K562 (cell line): Measurements from ENCODE around the gene GNAI2. TPM values are rescaled to one million over a fixed set of nuclear protein-coding genes. Genes with fewer than 3 reads are reported as not detected.

ENCODE experiments used
- ARHGAP35 ChIP-seq: fragments of 450-650 bp; IDR thresholded peaks from 2 replicates; pipeline ENCODE4 v1.6.1; 2018; ENCODE audit not compliant: partially characterized antibody
- CCNT2 ChIP-seq: IDR thresholded peaks from 2 replicates; pipeline ENCODE4 v1.6.1; 2011; ENCODE audit warnings: borderline replicate concordance, low read depth, mild to moderate bottlenecking, moderate library complexity, mixed read lengths, low read length; ENCODE audit not compliant: insufficient read length; ENCODE audit errors: extremely low read depth
- CHD4 ChIP-seq: fragments of 200-600 bp; sonication (generic); IDR thresholded peaks from 3 replicates; pipeline ENCODE4 v1.6.1; 2012; ENCODE audit warnings: low read depth, mild to moderate bottlenecking, mixed read lengths, low read length, inconsistent platforms; ENCODE audit not compliant: insufficient read depth, insufficient replicate concordance, poor library complexity, severe bottlenecking
- EGR1 ChIP-seq: fragments of 450-650 bp; conservative IDR thresholded peaks from 2 replicates; pipeline ENCODE4 v1.6.1; 2017; ENCODE audit warnings: mild to moderate bottlenecking
- ETV1 ChIP-seq: fragments of 450-650 bp; conservative IDR thresholded peaks from 2 replicates; pipeline ENCODE4 v1.6.1; 2016; ENCODE audit warnings: missing genetic modification characterization, control low read depth, low read depth, missing compliant biosample characterization
- ETV6 ChIP-seq, 3 experiments: fragments of 150-350 bp in 1 of 3; sonication (generic) in 1 of 3; formaldehyde crosslinking in 1 of 3; IDR thresholded peaks; 2 replicates each; pipeline versions ENCODE4 v1.6.1 to v1.8.0; 2014 to 2022; ENCODE audit warnings: borderline replicate concordance in 2 of 3, low read depth in 2 of 3, antibody characterized with exemption in 1 of 3, low read length in 1 of 3, mild to moderate bottlenecking in 1 of 3, missing genetic modification reagents in 1 of 3
- HMG20A ChIP-seq: fragments of 450-650 bp; formaldehyde crosslinking; conservative IDR thresholded peaks from 2 replicates; pipeline ENCODE4 v1.4.0; 2020; ENCODE audit warnings: mild to moderate bottlenecking, mixed read lengths
- JUND ChIP-seq, 2 experiments: IDR thresholded peaks; 2 replicates in 1 of 2; 3 replicates in 1 of 2; pipeline ENCODE4 v1.6.1; 2011; ENCODE audit warnings: borderline replicate concordance in 2 of 2, low read depth in 2 of 2, low read length in 2 of 2, improper control_type of control experiment in 1 of 2, missing biosample characterization in 1 of 2, missing genetic modification characterization in 1 of 2, missing genetic modification reagents in 1 of 2
- RB1 ChIP-seq: fragments of 450-650 bp; IDR thresholded peaks from 2 replicates; pipeline ENCODE4 v1.6.1; 2017; ENCODE audit warnings: low read depth, mild to moderate bottlenecking
- SIRT6 ChIP-seq: IDR thresholded peaks from one replicate; pipeline ENCODE4 v1.6.1; 2012; ENCODE audit warnings: low read depth, mild to moderate bottlenecking, control low read depth, inconsistent platforms, low read length, moderate library complexity
- SMAD4 ChIP-seq: fragments of 250-450 bp; sonication (Bioruptor Pico); conservative IDR thresholded peaks from 2 replicates; pipeline ENCODE4 v1.8.0; 2021; ENCODE audit warnings: inconsistent platforms, mild to moderate bottlenecking, moderate library complexity
- TBL1XR1 ChIP-seq, 2 experiments: IDR thresholded peaks; 2 replicates each; pipeline ENCODE4 v1.6.1; 2012; ENCODE audit warnings: improper control_type of control experiment in 2 of 2, low read length in 2 of 2, mild to moderate bottlenecking in 1 of 2
- TFAM ChIP-seq: fragments of 250-450 bp; sonication (Bioruptor Pico); conservative IDR thresholded peaks from 2 replicates; pipeline ENCODE4 v1.5.0; 2021; ENCODE audit warnings: mild to moderate bottlenecking, moderate library complexity
- ZBTB2 ChIP-seq: fragments of 450-650 bp; IDR thresholded peaks from 2 replicates; pipeline ENCODE4 v1.6.1; 2016; ENCODE audit warnings: antibody characterized with exemption
- ZNF165 ChIP-seq: fragments of 250-450 bp; sonication (Bioruptor Pico); IDR thresholded peaks from 2 replicates; pipeline ENCODE4 v1.4.0; 2020; ENCODE audit warnings: borderline replicate concordance
- ZNF431 ChIP-seq: sonication (generic); formaldehyde crosslinking; IDR thresholded peaks from 2 replicates; pipeline ENCODE4 v1.8.0; 2022; ENCODE audit warnings: mild to moderate bottlenecking, missing genetic modification reagents
- ZZZ3 ChIP-seq: fragments of 450-650 bp; IDR thresholded peaks from 2 replicates; pipeline ENCODE4 v1.6.1; 2016; ENCODE audit warnings: antibody characterized with exemption, mild to moderate bottlenecking, moderate library complexity
- polyA plus RNA-seq, 8 experiments: library from polyadenylated mRNA; depleted of rRNA in 4 of 8; stranded (reverse) in 5 of 8; unstranded in 3 of 8; fragments of >200 nt; fragmentation: Nextera tagmentation in 2 of 8; fragmentation: Illumina TruSeq in 1 of 8; extraction: Ambion mirVana in 2 of 8; extraction: Trizol in 1 of 8; gene quantifications; 2 replicates each; pipeline versions ENCODE4 v1.2.1 to v1.2.3, GENCODE V29; 2011 to 2014; ENCODE audit warnings: inconsistent platforms in 1 of 8, missing spikeins in 1 of 8
- total RNA-seq, 7 experiments: library from RNA; depleted of rRNA in 6 of 7; stranded (reverse); fragments of >200 nt in 6 of 7; fragmentation: Illumina TruSeq in 2 of 7; extraction: Trizol in 2 of 7; gene quantifications; 2 replicates each; pipeline versions ENCODE4 v1.2.1 to v1.2.3, GENCODE V29; 2011 to 2021; ENCODE audit warnings: low replicate concordance in 1 of 7
- TF ChIP-seq, protein P1 (sequence below): sonication (generic); formaldehyde crosslinking; IDR thresholded peaks from 2 replicates; pipeline ENCODE4 v1.8.0; 2022; ENCODE audit warnings: mild to moderate bottlenecking, missing genetic modification reagents, borderline replicate concordance
- TF ChIP-seq, protein P2 (sequence below), 3 experiments: IDR thresholded peaks in 2 of 3; conservative IDR thresholded peaks in 1 of 3; 2 replicates each; pipeline ENCODE4 v1.5.1; 2011 to 2012; ENCODE audit warnings: low read length in 3 of 3, mild to moderate bottlenecking in 3 of 3, control low read depth in 2 of 3, improper control_type of control experiment in 1 of 3, inconsistent platforms in 1 of 3, low read depth in 1 of 3, mixed read lengths in 1 of 3, moderate library complexity in 1 of 3; ENCODE audit not compliant: insufficient read depth in 2 of 3

The GNAI2 gene
- total and polyA plus RNA-seq, 9 of the 15 experiments (the other 6 are each of a cell fraction or from before 2014, with no cell fraction given): 1.1 to 72.2 (median 42.7) TPM

DNA sequence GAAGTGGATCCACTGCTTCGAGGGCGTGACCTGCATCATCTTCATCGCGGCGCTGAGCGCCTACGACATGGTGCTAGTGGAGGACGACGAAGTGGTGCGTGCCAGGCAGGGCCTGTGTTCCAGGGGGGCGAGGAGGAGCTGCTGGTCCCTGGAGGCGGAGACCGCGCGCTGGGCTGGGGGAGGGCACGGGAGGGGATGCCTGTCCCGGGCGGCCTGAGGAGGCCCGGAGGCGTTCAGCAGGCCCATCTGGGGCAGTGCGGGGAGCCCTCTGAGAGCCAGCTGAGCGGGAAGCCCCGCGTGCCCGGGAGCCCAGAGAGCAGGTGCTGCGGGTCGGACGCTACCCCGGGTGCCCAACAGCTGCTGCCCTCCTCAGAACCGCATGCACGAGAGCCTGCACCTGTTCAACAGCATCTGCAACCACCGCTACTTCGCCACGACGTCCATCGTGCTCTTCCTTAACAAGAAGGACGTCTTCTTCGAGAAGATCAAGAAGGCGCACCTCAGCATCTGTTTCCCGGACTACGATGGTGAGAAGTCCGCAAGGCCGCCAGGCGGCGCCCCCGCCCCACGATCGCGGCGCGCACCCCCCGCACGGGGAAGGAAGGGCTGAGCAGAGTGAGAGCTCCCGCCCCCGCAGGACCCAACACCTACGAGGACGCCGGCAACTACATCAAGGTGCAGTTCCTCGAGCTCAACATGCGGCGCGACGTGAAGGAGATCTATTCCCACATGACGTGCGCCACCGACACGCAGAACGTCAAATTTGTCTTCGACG, 41.7 kb upstream of the GNAI2 start (continued):
- TF ChIP-seq SIRT6 (no peak), ZBTB2 (0 out of 2 replicates have a peak, but pooled peaks have one; percentile 23), RB1 (0 out of 2 replicates have a peak, but pooled peaks have one; percentile 37), ZZZ3 (no peak), ETV1 (no peak), TBL1XR1 (IDR thresholded peaks at IDR 0.05; ENCODE audit: low read length in 2 of 2) (no peak), JUND (IDR thresholded peaks at IDR 0.05; ENCODE audit: borderline replicate concordance, low read depth, low read length) (0 out of 2 replicates have a peak, but pooled peaks have one; percentile 26), JUND (tag; IDR thresholded peaks at IDR 0.05; ENCODE audit: borderline replicate concordance, low read depth, low read length) (no peak), EGR1 (peak; percentile 93), ZNF431 (0 out of 2 replicates have a peak, but pooled peaks have one; percentile 57), TFAM (CRISPR knock-in tag) (no peak), SMAD4 (CRISPR knock-in tag) (no peak), CCNT2 (peak; percentile 30), CHD4 (no peak), ARHGAP35 (no peak), ETV6 (IDR thresholded peaks at IDR 0.05; ENCODE audit: borderline replicate concordance in 1 of 2, low read depth in 2 of 2, low read length in 1 of 2) (no peak), ETV6 (CRISPR knock-in tag; IDR thresholded peaks at IDR 0.05; ENCODE audit: borderline replicate concordance) (0 out of 2 replicates have a peak, but pooled peaks have one; percentile 15), HMG20A (CRISPR knock-in tag) (no peak), ZNF165 (CRISPR knock-in tag) (no peak)
- TF ChIP-seq, protein P1, sequence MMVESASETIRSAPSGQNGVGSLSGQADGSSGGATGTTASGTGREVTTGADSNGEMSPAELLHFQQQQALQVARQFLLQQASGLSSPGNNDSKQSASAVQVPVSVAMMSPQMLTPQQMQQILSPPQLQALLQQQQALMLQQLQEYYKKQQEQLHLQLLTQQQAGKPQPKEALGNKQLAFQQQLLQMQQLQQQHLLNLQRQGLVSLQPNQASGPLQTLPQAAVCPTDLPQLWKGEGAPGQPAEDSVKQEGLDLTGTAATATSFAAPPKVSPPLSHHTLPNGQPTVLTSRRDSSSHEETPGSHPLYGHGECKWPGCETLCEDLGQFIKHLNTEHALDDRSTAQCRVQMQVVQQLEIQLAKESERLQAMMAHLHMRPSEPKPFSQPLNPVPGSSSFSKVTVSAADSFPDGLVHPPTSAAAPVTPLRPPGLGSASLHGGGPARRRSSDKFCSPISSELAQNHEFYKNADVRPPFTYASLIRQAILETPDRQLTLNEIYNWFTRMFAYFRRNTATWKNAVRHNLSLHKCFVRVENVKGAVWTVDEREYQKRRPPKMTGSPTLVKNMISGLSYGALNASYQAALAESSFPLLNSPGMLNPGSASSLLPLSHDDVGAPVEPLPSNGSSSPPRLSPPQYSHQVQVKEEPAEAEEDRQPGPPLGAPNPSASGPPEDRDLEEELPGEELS (CRISPR knock-in tag): 0 out of 2 replicates have a peak, but pooled peaks have one; percentile 16
- TF ChIP-seq, protein P2, sequence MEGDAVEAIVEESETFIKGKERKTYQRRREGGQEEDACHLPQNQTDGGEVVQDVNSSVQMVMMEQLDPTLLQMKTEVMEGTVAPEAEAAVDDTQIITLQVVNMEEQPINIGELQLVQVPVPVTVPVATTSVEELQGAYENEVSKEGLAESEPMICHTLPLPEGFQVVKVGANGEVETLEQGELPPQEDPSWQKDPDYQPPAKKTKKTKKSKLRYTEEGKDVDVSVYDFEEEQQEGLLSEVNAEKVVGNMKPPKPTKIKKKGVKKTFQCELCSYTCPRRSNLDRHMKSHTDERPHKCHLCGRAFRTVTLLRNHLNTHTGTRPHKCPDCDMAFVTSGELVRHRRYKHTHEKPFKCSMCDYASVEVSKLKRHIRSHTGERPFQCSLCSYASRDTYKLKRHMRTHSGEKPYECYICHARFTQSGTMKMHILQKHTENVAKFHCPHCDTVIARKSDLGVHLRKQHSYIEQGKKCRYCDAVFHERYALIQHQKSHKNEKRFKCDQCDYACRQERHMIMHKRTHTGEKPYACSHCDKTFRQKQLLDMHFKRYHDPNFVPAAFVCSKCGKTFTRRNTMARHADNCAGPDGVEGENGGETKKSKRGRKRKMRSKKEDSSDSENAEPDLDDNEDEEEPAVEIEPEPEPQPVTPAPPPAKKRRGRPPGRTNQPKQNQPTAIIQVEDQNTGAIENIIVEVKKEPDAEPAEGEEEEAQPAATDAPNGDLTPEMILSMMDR (IDR thresholded peaks at IDR 0.05 in 2 of 3, conservative IDR thresholded peaks at IDR 0.05 in 1 of 3; ENCODE audit: insufficient read depth in 2 of 3, low read depth in 1 of 3, low read length in 3 of 3): peak; percentile 88 to 92 (median 89)
